Activated CD4-positive, CD25-positive, alpha-beta regulatory T cell treated with anti-CD3 and anti-CD28 coated beads, Interleukin-2, amount 50 U/mL, for 72 hours (primary cell): ENCODE data around the gene SETMAR.
"Not testable (repeated sequence)": the region's sequence is repeated elsewhere in the genome, so short reads cannot be mapped to it uniquely, and the experiment has no call there.

Experiments
- DNase-seq: peaks from one replicate; pipeline ENCODE4 v3.0.0; 2021

SETMAR gene

DNA sequence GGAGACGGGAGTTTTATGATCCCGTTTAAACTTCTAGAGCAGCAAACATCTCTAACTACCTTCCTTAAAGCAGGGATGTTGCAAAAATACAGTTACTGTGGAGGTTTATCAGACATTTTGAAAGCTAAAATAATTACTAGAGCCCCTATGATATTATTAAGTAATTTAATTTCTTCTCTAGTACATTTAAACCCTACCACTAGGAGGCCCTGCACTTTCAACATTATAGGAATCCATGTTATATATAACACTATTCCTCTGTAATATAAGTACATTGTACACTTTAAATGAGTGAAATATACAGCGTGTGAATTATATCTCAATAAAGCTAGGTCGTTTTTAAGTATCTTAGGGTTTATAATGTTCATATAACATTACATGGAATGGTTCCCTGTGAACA lies 11.5 kb downstream of the SETMAR start:
- no peak for DNase-seq

DNA sequence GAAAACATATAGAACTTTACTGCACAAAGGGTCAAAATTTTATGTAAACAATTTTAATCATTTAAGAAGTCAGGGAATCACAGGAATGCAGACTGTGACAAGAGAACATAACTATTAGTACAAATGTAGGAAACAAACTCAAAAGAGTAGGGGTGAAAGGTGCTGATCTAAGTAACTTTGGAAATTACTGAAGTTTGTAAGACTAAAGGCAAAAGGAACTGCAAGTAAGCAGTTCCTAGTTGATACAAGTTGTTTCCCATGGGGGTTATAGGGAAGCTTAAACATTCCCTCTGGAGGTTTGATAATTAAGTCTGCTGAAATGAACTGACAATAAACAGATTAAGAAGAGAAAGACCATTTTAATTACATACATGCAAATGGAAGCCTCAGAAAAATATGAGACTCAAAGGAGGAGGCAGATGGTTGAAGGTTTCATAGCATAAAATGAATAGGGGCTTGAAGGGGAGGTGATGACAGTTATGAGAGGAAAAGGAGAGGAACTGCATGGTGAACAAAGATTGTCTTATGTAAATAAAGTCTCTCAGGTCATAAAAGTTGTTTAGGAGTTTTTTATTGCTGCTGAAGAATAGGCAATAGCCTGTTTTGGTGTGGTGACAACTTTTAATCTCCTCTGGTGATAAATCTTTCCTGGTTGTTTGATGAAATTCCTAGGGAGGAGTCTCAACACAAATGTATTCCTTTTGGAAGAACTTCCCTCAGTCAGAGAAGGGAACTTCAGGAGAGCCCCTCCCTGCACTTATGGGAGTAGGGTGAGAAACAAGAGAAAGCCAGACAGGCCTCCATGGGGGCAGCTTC lies 17.1 kb downstream of the SETMAR start:
- no peak for DNase-seq

DNA sequence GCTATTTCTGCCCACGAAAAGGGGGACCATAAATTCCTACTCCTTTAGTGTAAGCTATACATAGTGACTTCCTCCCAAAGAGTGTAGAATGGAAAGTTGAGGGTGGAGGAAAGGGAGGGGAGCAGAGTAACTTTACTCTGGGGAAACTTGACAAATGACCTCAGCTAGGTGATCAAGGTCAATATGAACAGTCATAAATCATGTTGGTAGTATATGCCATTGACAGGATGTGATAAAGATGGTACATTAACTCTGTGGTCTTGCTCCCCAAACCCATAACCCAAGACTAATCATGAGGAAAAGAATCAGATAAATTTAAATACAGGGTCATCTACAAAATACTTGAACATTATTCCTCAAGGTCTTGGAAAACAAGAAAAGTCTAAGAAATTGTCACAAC lies 18.6 kb downstream of the SETMAR start:
- DNase-seq: no peak

DNA sequence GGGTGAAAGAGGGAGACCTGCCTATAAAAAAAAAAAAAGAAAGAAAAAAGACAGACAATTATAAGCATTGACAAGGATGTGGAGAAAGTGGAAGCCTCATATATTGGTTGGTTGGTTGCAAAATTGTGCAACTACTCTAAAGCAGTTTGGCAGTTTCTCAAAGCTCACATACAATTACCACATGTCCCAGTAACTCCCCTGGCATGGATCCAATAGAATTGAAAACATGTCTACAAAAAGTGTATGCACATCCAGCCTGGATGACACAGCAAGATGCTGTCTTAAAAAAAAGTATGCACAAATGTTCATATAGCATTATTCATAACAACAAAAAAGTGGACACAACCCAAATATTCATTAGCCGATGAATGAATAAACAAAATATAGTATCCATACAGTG lies 19.5 kb downstream of the SETMAR start:
- DNase-seq: no peak

DNA sequence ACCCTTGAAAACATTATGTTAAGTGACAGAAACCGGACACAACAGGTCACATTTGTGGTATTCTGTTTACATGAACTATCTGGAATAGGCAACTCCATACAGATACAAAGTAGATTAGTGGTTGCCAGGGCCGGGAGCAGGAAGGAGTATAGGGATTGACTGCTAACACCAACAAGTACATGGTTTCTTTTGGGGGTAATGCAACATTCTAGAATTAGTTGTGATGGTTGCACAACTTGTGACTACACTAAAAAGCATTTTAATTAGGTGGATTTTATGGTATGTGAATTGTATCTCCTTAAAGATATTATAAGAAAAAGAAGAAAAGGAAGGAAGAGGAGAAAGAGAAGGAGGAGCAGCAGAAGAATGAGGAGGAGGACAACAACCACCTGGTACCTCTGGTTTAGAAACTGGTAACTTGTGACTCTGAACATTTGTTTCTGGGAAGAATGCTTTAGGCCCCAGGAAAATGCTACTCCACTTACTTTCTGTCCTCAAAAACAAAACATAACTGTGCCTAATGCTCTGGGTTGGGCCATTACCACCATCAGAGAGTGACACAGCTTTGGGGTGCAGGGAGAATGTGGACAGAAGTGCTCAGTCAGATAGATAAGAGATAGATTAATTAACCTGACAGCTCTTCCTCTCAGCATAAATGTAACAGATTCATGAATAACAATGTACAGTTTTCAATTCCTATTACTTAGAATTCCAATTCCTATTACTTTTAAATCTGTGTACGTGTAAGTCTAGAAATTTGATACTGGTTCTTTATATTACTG lies 20.3 kb downstream of the SETMAR start:
- DNase-seq: no peak

DNA sequence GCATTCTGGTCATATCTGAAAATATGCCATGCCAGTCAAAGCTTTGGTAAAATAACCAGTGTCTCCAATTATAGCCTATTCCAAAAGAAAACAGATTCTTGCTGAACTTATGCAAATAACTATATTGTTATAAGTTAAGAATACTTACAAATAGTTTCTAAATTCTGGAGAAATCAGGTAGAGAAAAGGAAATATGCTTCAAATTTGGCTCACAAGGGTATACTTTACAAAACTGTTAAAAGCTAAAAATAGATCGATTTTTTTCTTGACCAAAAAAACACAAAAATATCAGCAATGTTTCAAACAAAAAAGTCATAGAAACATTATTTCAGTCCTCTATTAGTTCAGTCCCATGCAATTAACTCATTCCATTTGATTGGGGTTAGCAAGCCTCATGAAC lies 23.7 kb downstream of the SETMAR start:
- no peak for DNase-seq

DNA sequence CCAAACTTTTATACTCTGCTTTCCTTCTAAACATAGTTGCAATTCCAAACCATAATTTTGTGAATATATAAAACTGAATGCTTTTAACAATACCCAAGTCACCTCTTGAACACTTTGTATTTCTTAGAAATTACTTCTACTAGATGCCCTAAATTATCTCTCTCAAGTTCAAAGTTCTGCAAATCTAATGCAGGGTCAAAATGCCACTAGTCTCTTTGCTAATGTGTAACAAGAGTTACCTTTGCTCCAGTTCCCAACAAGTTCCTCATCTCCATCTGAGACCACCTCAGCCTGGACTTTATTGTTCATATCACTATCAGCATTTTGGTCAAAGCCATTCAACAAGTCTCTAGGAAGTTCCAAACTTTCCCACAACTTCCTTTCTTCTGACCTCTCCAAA lies 26.6 kb downstream of the SETMAR start:
- not testable (repeated sequence) for DNase-seq

DNA sequence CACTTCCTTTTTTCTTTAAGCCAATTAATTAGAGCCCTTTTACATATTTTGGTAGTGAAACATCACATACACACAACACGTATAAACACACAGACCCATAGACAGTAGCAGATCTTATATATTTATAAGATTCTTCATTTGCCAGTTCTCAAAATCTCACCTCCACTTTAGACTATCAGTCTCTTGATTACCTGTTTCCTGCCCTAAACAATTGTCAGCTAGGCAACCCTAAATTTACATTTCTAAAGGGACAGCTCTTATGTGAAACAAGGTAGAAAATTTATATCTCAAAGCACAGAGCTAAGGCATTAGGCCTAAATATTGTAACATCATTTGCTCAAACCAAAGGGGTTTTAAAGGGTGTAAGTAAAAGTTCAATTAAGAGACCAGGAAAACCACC lies 28.9 kb downstream of the SETMAR start:
- DNase-seq: no peak

DNA sequence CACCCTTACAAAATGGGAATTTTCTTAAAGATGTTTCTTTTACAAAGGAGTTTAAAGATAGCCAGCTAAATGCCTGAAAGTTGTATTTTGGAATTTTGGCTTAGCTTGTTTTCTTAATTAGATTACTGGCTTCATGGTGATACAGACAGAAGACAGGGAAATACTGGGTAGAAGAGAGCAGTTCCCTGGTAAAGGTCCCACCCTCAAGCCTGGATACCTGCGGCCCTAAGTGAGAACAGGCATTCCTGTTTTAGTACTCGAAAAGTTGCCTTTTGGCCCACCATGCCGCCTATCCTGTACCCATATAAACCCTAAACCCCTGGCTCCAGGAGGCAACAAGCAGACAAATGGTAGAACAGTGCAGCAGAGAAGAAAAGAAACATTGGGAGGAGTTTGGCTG lies 29.4 kb downstream of the SETMAR start:
- no peak for DNase-seq

DNA sequence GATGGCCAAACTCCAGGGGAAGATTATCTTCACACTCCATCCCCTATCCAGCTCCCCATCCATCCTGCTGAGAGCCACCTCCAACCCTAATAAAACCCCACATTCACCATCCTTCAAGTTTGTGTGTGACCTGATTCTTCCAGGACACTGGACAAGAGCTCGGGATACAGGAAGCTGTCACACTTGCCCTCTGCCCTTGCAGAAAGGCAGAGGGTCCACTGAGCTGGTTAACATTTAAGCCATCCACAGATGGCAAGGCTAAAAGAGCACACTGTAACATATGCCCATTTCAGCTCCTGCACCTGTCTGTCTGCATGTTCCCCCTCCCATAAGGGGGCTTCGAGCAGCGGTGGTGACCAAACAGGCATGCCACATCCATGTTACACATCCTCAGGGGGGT lies 29.8 kb downstream of the SETMAR start:
- DNase-seq: no peak

DNA sequence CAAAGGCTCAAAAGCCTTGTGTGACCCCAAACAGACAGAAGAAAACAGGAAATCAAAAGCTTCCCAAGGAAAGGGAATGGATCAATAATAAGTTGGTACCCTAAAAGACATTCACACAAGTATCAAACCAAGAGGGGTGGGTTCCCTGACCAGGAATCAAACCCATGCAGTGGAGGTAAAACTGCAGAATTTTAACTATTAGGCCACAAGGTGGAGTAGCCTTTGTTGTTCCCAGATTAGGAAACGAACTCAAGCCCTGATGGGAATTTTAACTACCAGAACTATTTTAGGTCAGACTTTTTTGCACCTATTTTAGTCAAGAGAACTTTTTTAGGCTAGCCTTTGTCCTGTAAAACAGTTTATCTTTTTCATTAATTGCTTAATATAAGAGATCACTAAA lies 31.4 kb downstream of the SETMAR start:
- DNase-seq: no peak

DNA sequence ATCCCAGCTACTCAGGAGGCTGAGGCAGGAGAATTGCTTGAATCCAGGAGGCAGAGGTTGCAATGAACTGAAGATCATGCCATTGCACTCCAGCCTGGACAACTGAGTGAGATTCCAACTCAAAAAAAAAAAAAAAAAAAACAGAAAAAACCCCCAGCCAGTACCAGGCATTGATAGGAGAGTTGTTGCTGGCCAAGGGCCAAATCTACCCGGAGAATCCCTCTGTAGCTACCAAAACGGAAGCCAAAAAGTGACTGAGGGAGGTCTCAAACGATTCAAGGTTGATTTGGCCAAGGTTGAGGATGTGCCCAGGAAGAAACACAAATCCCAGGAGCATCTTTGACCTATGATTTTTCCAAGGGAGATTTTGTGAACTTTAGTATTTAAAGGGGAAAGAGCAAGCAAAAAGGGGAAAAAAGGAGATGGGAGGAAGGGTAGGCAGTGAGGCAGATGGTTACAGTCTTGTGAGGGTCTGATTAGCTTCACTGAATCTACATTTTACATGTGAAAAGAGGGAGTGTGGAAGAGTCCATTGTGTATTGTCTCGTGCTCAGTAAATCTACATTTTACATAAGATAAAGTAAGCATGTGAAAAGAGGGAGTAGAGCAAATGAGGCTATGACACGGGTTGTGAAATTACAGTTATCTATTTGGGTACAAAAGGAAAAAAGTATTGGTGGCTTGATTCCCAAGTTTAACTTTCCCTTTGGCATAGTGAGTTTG lies 32.8 kb downstream of the SETMAR start:
- DNase-seq: no peak

DNA sequence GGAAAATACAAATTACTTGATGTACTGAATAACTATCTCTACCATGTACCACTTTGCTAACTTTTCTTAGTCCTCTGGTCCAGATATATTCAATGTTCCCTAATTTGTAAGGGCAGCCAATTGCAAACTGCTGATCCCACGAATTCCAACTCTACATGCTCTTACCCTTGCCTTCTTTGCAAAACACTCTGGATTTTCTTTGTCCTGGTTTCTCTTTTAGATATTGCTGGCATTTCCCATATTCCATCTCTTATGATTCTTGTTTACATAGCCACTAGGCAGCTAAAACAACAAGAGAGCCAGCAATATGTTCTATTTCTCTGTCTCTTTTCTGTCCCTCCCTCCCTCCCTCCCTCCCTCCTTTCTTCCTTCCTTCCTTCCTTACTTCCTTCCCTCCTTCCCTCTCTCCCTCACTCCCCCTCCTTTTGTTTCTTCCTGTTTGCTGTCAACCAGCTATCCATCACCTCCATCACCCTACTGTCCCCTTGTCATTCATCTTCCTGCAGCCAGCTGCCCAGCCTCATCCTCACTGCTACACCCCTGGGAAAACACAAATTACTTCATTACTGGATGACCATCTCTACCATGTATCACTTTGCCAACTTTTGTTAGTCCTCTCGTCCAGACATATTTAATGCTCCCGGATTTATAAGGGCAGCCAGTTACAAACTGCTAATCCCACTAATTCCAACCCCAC lies 33.8 kb downstream of the SETMAR start:
- no peak for DNase-seq

DNA sequence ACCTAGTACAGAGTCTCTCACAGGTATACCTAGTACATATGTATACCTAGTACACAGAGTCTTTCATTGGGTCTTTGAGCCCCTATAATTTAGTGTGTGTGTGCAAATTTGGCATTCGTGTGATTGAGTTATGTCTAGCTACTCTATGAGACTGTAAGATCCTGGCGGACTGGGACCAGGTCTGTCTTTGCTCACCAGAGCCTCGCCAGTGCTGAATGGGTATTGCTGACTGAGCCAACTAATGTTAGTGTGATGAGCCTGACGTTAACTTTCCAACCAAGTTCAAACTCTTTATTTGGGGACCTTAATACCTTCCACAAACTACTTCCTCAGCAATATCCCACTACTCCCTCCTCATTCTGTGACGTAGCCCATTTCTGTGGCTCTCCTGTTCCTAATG lies 35.6 kb downstream of the SETMAR start:
- no peak for DNase-seq

DNA sequence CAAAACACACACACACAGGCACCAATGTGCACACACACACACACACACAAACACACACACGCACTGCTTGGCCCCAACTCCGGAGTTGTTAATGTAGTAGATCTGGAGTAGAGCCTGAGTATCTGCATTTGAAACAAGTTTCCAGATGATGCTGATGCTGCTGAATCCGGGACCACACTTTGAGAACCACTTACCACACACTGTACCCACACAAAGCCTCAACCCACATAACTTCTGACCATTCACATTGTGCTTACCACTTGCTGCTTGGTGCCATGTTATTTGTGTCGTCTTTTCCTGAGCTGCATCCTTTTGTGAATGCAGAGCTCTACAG lies 36.9 kb downstream of the SETMAR start:
- DNase-seq: no peak

DNA sequence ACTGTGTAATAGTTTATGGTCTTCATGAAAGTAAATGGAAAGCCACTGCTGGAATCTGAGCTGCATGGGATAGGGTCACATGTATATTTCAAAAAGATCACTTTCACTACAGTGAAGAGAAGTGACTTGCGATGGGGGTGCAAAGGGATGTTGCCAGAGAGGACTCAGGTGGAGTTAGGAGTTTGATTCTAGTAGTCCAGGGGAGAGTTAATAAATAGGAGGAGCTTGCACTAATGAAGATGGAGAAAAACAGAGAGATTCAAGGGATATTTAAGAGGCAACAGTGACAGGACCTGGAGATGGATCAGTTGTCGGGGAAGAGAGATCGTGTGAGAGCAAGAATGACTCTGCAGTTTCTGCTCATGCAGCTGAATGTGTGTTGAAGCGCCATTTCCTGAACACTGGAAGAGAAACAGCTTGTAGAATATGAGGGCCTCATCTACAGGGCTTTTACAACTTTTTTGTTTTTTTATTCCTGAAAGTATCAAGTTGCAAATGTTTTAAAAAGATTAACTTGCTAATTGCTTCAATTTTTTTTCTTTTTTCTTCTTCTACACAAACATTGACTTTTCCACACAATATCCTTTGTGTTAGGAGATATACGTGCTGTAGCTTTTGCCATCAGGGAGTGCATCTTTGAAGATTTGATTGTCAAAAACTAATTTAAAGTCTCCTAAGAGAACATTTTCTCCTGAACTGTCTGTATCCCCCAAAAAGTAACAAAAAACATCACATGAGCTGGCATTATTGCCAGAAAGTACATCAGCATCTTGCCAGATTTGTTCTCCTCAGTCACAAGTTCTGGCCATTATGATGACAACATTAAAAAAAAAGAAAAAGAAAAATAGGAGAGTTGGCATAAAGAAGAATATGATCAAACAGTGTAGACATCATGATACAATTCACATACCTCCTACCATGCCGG lies 37.5 kb downstream of the SETMAR start:
- DNase-seq: no peak

DNA sequence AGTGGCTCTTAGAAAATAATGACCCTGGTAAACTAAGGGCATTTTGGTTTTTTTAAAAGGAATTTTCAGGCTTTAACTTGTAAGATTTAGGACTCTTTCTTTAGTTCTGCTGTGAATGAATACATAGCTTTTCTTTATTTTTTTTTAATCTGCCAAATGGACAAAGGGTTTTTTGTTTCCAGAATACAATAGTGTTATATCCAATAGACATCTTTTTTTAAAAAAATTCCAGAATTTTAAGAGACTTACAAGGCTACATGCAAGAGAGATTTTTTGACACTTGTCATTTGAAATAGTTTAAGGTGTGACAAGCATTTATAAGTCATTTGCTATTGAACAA lies 38.1 kb downstream of the SETMAR start:
- DNase-seq: no peak

DNA sequence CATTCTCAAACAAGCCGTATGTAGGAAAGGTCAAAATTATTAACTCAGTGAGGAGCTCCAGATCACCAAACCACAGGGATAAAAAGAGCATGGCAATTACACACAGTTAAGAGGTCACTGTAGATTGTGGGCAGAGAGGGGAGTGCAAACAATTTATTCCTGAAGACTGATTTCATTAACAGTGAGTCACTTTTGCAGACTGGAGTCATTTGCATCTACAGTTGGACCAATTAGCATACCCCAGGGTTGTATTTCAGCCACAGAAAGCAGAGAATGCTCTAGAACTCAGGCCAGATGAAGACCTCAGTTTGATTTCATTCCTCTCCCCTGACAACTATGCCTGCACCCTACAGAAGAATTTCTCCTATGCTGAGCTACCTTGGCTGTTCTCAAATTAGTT lies 40.1 kb downstream of the SETMAR start:
- no peak for DNase-seq

DNA sequence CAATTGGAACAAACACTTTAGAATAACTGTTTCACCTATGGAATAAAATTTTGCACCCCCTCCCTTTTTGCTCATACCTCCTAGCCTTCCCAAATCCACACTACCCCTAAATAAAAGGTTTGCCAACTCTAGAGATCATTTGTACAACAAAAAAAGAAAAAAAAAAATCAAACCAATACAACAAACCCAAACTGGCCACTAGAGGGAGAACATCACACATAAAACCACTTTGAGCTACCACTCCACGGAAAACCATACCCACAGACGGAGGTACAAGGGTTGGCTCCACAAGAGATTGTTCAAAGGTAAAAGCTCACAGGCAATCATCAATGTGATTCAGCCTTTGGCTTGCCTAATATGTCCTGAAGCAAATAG lies 47.6 kb downstream of the SETMAR start:
- no peak for DNase-seq

DNA sequence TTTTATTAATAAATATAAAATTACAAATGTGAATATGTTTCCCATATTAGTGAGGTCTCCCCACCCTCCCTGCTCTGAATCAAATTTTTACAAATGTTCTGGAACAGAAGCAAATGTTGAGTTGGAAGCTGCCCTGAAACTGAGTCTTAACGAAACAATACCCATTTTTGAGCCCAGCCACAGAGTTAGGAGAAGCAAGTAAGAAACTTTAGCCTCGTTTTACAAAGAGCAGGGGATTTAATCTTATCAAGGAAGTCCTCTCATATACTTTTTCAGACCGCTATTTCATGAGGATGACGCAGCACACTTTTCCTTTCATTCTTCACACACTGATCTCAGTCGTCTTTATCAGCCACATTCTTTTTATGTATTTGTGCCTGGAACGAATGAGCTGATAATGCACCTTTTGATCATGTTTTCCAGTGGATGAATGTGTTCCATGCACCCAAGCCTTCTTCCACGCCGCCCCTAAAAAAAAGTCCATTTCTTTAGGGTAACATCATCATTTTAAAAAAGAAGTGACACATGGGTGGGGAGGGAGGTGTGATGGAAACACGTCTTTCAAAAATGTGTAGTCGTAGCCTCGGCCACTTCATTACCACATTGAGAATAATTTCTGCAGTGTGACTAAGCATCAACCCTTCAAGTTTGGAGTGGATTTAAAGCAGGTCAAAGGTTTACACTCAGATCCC lies 48.1 kb downstream of the SETMAR start:
- DNase-seq: no peak

DNA sequence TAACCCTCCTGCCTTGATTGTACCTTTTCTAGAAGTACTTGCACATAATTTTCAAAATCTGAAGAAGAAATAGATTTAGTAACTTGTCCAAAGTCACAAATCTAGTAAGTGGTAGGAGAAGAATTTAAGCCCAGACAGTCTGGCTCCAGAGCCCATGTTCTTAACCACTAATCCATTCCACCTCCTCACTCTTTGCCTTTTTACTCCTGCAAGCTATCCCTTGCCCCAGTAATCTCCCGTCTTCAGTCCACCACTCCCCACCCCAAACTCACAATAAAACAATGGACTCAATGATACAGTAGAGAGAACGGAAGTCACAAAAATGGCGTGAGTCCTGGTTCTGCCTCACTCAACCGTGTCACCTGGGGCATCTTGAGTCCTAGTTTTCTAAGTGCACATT lies 48.7 kb downstream of the SETMAR start:
- DNase-seq: no peak
